D341Med (cell line): ENCODE data around the gene SH3BGRL3.
A peak's percentile ranks its signal among the peaks of the same experiment; 100 is the strongest.

Source experiments
- DNase-seq: peaks from one replicate; pipeline ENCODE4 v3.0.0; 2012; ENCODE audit warnings: low spot score

The SH3BGRL3 gene

DNA sequence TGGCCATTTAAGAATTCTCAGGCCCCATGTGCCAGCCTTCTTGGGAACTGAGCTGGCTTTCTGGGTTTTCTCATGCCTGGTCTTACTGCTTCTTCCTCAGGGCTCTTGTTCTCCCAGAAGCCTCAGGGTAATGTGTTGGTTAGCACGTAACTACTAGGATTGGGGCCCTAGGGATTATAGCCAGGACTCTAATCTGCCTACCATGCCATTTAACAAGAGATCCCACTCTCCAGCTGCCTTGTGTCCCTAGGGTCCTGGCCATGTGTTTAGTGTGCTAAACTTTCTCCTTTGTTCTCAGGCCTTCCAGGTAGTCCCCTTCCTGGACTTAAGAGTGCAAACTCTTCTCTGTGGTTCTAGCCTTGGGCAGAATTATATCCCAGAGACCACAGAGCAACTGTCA is 2.2 kb upstream of the SH3BGRL3 start:
- DNase-seq, result peak; percentile 73

GRCh38 chr1:26278303-26278702 is 1.6 kb upstream of the SH3BGRL3 start:
- DNase-seq, result no peak

GRCh38 chr1:26278724-26279455 is 996 bp upstream of the SH3BGRL3 start:
- DNase-seq, result no peak

GRCh38 chr1:26280333-26281042 is 602 bp downstream of the SH3BGRL3 start:
- no peak for DNase-seq

- DNase-seq, result no peak
These were observed 1.4 kb downstream of the SH3BGRL3 start for GRCh38 chr1:26281091-26281958.

- DNase-seq, result no peak
These were observed 2.1 kb downstream of the SH3BGRL3 start for GRCh38 chr1:26281971-26282370.

GRCh38 chr1:26282401-26282918 is 2.6 kb downstream of the SH3BGRL3 start:
- no peak for DNase-seq

DNA sequence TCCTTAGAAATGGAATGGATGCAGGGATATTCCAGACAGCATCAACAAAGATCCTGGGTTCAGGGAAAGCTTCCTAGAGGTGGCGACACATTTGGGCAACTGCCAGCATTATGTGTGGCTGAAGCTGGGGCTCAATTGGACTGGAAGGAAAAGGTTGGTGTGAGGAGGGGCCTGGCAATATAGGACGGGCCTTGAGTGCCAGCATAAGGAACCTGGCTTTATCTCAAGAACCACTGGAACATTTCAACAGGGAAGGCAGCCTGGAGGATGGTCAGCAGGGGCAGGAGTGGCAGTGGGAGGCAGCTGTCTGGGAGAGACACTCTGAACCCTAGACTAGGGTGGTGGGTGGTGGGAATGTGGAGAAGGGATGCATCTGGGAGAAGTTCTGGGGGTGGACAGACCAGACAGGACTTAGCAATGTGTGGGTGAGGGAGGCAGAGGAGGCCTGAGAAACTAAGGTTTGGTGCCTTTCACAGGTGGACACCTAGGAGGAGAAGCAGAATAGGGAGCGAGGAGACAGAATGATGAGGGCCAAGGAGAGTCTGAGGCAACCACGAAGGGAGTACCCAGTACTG is 3.5 kb downstream of the SH3BGRL3 start:
- DNase-seq, result no peak

DNA sequence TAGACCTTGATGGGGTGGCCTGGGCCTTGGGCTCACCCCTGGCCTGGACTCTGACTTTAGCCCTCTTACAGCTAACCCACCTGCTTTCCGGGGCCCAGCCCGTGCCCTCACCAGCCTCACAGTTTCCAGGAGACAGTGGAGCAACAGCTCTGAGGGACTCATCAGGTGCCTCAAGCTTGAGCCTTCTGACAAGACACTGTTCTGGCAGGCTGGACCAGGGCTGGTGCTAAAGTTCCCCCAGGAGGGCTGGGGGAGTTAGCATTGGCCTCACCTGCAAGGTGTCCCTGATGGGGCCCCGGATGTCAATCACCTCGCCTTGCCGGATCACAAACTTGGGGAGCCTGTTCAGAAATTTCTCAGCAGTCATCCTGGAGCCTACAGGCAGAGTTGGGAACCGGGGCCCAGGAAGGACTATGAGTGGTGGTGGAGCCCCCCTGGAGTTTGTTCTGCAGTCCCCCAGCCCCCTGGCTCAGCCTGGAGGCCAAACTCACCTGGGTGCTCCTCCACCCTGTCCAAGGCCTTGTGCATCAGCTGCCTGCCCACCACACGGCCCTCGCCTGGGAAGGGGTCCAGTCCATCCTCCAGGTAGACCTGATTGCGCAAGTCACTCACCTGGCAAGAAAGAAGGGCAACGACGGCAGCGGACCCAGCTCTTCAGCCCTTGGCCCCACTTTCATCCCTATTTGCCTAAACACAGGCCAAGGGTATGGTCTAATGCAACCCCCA is 4.1 kb downstream of the SH3BGRL3 start:
- DNase-seq, result no peak

GRCh38 chr1:26284597-26285347 is 4.9 kb downstream of the SH3BGRL3 start:
- peak; percentile 85 for DNase-seq

DNA sequence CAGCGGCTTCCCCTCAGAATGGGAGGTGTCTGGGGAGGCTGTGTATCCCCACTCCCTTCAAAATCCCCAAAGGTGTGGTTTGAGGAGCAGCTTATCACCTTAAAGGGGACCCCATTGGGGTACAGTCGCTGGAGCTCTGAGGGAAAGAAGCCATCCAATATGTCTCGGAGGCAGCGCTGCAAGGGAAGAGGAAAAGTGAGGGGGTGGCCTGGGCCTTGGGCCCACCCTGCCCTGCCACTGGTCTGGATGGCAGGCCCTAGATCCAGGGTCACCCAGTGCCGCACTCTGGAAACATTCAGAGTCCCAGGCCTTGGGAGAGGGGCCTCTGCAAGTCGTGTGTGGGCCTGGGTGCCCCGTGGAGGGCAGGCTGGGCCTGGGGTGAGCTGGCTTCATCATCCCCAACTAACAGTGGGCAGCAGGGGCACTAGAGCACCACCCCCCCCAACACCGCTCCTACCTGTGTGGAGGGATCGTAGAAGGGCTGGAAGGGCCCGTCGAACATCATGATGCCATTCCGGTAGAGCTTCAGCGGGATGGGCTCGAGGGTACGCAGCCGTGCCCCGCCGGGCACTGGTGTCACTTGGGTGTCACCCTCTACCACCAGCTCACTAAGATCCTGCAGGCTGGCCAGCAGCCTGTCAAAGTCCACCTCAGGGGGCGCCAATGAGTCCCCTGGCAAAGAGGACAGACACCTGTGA is 5.6 kb downstream of the SH3BGRL3 start:
- peak; percentile 63 for DNase-seq

- no peak for DNase-seq
These were observed 6.2 kb downstream of the SH3BGRL3 start for GRCh38 chr1:26286064-26286416.

DNA sequence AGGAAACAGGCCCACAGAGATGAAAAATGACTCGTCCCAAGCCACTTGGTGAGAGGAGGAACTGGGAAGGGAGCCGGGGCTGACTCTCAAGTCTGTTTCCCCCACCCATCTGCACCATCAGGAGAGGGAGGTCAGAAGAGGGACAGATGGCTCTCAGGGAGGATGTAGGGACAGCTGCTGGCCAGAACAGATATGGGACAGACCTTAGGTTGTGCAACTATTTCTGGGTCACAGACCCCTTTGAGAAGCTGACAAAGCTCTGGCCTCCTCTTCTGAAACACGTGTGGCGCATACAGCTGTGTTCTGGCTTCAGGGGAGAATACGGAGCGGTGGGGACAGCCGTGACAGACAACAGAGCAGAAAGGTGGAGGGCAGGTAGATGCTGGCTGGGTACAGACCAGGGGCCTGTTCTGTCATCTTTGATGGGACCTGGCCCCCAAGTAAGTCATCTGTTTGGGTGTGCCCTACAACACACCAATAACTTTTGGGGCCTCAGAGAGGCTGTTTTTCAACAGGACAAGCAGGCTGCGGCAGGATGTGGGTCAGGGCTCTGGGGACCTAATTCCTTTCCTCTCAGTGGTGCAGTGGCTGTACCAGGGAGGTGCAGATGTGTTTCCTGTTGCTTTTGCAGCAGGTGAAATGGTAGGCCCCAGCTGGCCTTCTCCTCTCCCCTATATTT is 7.3 kb downstream of the SH3BGRL3 start:
- no peak for DNase-seq

DNA sequence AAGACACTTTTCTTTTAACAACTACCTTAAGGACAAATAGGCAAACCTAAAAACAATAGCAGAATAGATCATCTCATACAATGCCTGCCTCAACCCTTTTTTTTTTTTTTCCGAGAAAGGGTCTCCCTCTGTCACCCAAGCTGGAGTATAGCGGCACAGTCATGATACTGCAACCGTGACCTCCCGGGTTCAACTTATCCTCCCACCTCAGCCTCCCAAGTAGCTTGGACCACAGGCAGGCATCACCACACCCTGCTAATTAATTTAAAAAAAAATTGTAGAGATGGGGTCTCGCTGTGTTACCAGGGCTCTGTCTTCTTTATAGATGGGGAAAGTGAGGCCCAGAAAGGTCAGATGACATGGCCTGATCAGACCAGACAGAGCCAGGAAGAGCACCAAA is 7.9 kb downstream of the SH3BGRL3 start:
- no peak for DNase-seq

DNA sequence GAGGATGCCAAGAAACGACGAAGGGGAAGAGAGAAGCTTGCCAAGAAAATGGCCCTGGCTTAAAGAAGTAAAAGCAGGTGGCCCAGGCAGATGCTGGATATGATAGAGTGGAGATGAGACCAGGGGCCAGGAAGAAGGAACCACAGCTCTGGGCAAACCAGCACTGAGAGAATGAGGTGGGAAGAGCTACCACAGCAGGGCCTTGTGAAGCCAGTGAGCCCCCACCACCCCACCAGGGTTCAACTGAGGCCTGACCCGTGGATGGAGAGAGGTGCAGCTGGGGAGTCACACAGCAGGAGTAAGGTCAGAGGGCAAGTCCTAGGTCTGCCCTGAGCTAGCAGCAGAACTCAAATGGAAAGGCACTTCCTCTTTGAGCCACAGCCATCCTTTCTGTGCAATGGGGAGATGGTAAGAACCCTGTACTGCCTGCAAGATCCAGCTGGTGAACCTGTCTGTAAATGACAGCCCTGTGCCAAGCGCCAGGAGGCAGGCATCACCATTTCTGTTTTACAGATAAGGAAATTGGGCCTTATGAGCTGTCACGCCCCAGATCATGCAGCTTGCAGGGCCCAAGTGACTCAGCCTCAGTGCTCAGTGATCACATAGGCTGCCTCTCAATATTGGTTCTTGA is 8.5 kb downstream of the SH3BGRL3 start:
- DNase-seq, result no peak

- no peak for DNase-seq
These were observed 9.5 kb downstream of the SH3BGRL3 start for GRCh38 chr1:26289158-26290059.

- DNase-seq, result no peak
These were observed 10.4 kb downstream of the SH3BGRL3 start for GRCh38 chr1:26290122-26290881.
